GM12892 (cell line): ENCODE data around the gene FBXL13.

ENCODE experiments used
- POLR2A ChIP-seq: IDR thresholded peaks from 2 replicates; pipeline ENCODE4 v1.6.1; 2011; ENCODE audit warnings: low read depth, low read length, control low read depth
- POLR2AphosphoS5 ChIP-seq: IDR thresholded peaks from 2 replicates; pipeline ENCODE4 v1.6.1; 2011; ENCODE audit warnings: low read depth, low read length, control low read depth
- TAF1 ChIP-seq: IDR thresholded peaks from 2 replicates; pipeline ENCODE4 v1.6.1; 2011; ENCODE audit warnings: low read depth, mild to moderate bottlenecking, control low read depth, low read length, borderline replicate concordance

DNA sequence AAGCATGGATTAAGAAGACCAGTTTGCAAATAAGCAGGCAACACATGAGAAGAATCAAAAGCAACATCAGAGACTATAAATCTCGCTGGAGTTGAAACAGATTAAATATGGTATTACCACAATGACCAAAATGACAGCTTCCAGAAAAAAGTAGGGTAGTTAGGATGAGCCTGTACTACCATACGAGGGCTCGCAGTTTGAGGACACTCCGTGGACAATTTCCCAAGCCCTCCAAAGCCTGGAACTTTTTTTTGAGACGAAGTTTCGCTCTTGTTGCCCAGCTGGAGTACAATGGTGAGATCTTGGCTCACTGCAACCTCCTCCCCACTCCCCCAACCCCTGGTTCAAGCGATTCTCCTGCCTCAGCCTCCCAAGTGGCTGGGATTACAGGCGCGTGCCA lies 160.8 kb downstream of the FBXL13 start:
- TF ChIP-seq POLR2A (no peak), POLR2AphosphoS5 (no peak), TAF1 (no peak)
